Measurements from ENCODE around the gene CRTAP. TPM values are rescaled to one million over a fixed set of nuclear protein-coding genes. Genes with fewer than 3 reads are reported as not detected.

CRTAP gene
- total and polyA plus RNA-seq, 2 experiments from 2014 or later: 71.9 to 210 TPM

DNA sequence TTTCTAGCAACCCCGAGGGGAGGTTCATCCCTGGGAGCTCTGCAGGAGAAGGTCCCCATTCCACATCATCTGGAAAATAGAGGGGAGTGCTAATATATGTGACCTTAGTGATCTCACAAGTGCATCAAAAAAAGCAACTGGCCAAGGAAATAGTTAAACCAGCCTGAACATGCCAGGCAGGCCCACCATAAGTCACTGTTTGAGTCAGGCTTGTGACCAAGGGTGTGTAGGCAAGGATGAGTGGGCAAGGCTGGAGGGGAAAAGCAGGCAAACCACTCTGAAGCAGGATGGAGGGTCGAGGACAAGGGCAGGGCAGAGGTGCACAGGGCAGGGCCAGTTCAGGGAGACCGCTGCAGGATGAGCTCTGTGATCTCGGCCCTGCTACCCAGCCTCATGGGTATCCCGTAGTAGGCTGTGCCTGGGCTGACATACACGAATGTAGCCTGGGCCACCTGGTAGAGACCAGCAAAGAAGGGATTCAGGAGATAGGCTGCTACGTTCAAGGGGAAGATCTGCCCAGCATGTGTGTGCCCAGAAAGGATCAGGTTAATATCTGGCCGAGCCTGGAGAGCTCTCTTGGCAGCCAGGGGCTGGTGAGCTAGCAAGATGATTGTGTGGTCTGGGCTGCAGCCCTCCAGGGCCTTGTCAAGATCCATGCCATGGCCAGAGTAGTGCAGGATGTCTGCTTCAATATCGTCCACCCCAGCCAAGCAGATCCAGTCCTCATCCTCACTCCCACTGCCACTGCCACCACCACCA is 21.1 kb upstream of the CRTAP start:
- DNase-seq (ENCODE audit: low spot score) (no peak), ATAC-seq (no peak)
- no peak for TF ChIP-seq EZH2phosphoT487 (IDR thresholded peaks at IDR 0.05; ENCODE audit: unreplicated experiment)
- Histone ChIP-seq H4K20me1 (replicated peaks; ENCODE audit: insufficient read depth) (peaks cover 34% of the 10 kb centered on the region), H2AFZ (no peak overlapping the region), H3K27me3 (ENCODE audit: insufficient read depth) (no peaks in the 10 kb centered on the region), H3K9me2 (ENCODE audit: insufficient read depth) (no peaks in the 10 kb centered on the region), H3F3A (replicated peaks; ENCODE audit: low read depth) (no peaks in the 10 kb centered on the region), H3K36me3 (ENCODE audit: insufficient read depth) (no peaks in the 10 kb centered on the region), H3K4me3 (no peak overlapping the region), H3K27ac (ENCODE audit: low read depth) (no peak overlapping the region), H3K4me1 (ENCODE audit: insufficient read depth) (peaks cover 10% of the 10 kb centered on the region), H3K4me2 (no peak overlapping the region), H3K79me2 (replicated peaks; ENCODE audit: insufficient read depth) (peaks cover 79% of the 10 kb centered on the region)
- no peak overlapping the region for H3K4me3 Mint-ChIP-seq
- H3K27me3 Mint-ChIP-seq (ENCODE audit: insufficient read depth, low read depth, poor library complexity): peaks cover 13% of the 10 kb centered on the region
- no peak overlapping the region for H3K27ac Mint-ChIP-seq
- H3K36me3 Mint-ChIP-seq (ENCODE audit: low read depth): peaks cover 24% of the 10 kb centered on the region
- H3K4me1 Mint-ChIP-seq: peaks cover 20% of the 10 kb centered on the region
- H3K9me3 Mint-ChIP-seq: no peaks in the 10 kb centered on the region

DNA sequence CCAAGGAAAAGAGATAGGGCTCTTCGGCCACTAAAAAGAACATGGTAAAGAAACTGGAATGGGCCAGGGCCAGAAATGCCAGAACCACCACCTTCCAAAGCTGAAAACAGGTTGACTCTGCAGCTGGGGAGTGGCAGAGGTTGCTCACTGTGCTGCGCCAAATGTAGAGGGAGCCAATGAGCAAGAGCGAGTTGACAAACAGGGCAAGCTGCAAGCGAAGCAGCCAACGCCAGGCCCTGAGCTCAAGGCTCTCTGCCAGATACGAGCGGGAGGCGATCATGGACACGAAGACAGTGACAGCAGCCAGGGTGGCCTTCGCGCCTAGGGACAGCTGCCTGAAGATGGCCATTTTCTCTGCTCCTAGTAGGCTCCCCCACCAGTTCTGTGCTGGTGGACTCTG is 20.0 kb upstream of the CRTAP start:
- Histone ChIP-seq H3K4me1 (ENCODE audit: insufficient read depth) (peaks cover 21% of the 10 kb centered on the region), H2AFZ (no peak overlapping the region), H3F3A (replicated peaks; ENCODE audit: low read depth) (no peaks in the 10 kb centered on the region), H3K27ac (ENCODE audit: low read depth) (no peak overlapping the region), H3K36me3 (ENCODE audit: insufficient read depth) (no peaks in the 10 kb centered on the region), H3K27me3 (ENCODE audit: insufficient read depth) (no peaks in the 10 kb centered on the region), H3K4me3 (no peak overlapping the region), H4K20me1 (replicated peaks; ENCODE audit: insufficient read depth) (peaks cover 34% of the 10 kb centered on the region), H3K9me2 (ENCODE audit: insufficient read depth) (no peaks in the 10 kb centered on the region), H3K4me2 (0 out of 2 replicates have a peak overlapping the region, but pooled peaks have one; percentile 4), H3K79me2 (replicated peaks; ENCODE audit: insufficient read depth) (peaks cover 67% of the 10 kb centered on the region)
- peaks cover 22% of the 10 kb centered on the region for H3K4me1 Mint-ChIP-seq
- H3K27me3 Mint-ChIP-seq (ENCODE audit: insufficient read depth, low read depth, poor library complexity): peaks cover 15% of the 10 kb centered on the region
- H3K9me3 Mint-ChIP-seq: no peaks in the 10 kb centered on the region
- H3K4me3 Mint-ChIP-seq: no peak overlapping the region
- H3K27ac Mint-ChIP-seq: no peak overlapping the region
- TF ChIP-seq CREB1 (CRISPR knock-in tag; IDR thresholded peaks at IDR 0.05; ENCODE audit: low read depth): no peak
- TF ChIP-seq, protein P1, sequence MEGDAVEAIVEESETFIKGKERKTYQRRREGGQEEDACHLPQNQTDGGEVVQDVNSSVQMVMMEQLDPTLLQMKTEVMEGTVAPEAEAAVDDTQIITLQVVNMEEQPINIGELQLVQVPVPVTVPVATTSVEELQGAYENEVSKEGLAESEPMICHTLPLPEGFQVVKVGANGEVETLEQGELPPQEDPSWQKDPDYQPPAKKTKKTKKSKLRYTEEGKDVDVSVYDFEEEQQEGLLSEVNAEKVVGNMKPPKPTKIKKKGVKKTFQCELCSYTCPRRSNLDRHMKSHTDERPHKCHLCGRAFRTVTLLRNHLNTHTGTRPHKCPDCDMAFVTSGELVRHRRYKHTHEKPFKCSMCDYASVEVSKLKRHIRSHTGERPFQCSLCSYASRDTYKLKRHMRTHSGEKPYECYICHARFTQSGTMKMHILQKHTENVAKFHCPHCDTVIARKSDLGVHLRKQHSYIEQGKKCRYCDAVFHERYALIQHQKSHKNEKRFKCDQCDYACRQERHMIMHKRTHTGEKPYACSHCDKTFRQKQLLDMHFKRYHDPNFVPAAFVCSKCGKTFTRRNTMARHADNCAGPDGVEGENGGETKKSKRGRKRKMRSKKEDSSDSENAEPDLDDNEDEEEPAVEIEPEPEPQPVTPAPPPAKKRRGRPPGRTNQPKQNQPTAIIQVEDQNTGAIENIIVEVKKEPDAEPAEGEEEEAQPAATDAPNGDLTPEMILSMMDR (conservative IDR thresholded peaks at IDR 0.05; ENCODE audit: low read depth in 2 of 2): peak; percentile 10 to 56; a peak in 2 of 4 replicates
- H3K36me3 Mint-ChIP-seq (ENCODE audit: low read depth): peaks cover 24% of the 10 kb centered on the region
- DNase-seq (ENCODE audit: low spot score): peak; percentile 49
- peak; percentile 4; the same call in 1 of the 3 replicates for ATAC-seq

DNA sequence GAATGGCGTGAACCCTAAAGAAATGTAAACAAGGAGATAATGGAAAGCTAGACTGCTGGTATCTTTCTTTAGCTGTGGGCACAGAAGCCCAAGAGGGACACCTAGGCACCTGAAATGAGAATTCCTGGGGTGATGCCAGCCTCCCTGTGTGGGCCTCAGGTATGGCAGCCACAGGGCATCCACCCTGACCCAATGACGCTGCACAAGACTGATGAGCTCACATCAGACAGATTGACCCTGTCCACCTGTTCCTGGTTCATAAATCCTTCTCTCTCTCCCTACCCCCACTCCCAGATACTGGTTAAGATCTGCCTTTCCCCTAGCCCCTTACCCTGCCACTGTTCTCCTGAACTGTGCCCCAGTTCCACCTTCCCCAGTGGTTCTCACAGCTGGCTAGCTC is 18.4 kb upstream of the CRTAP start:
- Histone ChIP-seq H3K79me2 (replicated peaks; ENCODE audit: insufficient read depth) (peaks cover 51% of the 10 kb centered on the region), H3K27ac (ENCODE audit: low read depth) (no peak overlapping the region), H3K4me1 (ENCODE audit: insufficient read depth) (peaks cover 23% of the 10 kb centered on the region), H4K20me1 (replicated peaks; ENCODE audit: insufficient read depth) (peaks cover 34% of the 10 kb centered on the region), H3K4me2 (peak overlapping the region; percentile 95), H3F3A (replicated peaks; ENCODE audit: low read depth) (0 out of 2 replicates have a peak, but pooled peaks cover 3% of the 10 kb centered on the region), H3K4me3 (peak overlapping the region; percentile 98), H3K9me2 (ENCODE audit: insufficient read depth) (no peaks in the 10 kb centered on the region), H3K27me3 (ENCODE audit: insufficient read depth) (no peaks in the 10 kb centered on the region), H3K36me3 (ENCODE audit: insufficient read depth) (no peaks in the 10 kb centered on the region), H2AFZ (no peak overlapping the region)
- no peak for DNase-seq (ENCODE audit: low spot score)
- Mint-ChIP-seq H3K27ac (no peak overlapping the region), H3K36me3 (ENCODE audit: low read depth) (peaks cover 24% of the 10 kb centered on the region), H3K4me3 (peak overlapping the region; percentile 97), H3K9me3 (no peaks in the 10 kb centered on the region), H3K27me3 (ENCODE audit: insufficient read depth, low read depth, poor library complexity) (peaks cover 16% of the 10 kb centered on the region), H3K4me1 (peaks cover 26% of the 10 kb centered on the region)
- no peak for ATAC-seq
- TF ChIP-seq ZNF331 (CRISPR knock-in tag; IDR thresholded peaks at IDR 0.05; ENCODE audit: low read depth) (no peak), JUNB (IDR thresholded peaks at IDR 0.05; ENCODE audit: unreplicated experiment) (no peak), EZH2phosphoT487 (IDR thresholded peaks at IDR 0.05; ENCODE audit: unreplicated experiment) (no peak), STAT1 (IDR thresholded peaks at IDR 0.05; ENCODE audit: unreplicated experiment) (no peak)
- TF ChIP-seq, protein P2, sequence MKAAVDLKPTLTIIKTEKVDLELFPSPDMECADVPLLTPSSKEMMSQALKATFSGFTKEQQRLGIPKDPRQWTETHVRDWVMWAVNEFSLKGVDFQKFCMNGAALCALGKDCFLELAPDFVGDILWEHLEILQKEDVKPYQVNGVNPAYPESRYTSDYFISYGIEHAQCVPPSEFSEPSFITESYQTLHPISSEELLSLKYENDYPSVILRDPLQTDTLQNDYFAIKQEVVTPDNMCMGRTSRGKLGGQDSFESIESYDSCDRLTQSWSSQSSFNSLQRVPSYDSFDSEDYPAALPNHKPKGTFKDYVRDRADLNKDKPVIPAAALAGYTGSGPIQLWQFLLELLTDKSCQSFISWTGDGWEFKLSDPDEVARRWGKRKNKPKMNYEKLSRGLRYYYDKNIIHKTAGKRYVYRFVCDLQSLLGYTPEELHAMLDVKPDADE (IDR thresholded peaks at IDR 0.05): no peak
- TF ChIP-seq, protein P1 (conservative IDR thresholded peaks at IDR 0.05; ENCODE audit: low read depth in 2 of 2): no peak
